HEK293 (cell line): Measurements from ENCODE around the gene EIF5B.

Experiments used
- CTCF ChIA-PET: fragments of 350-600 bp; formaldehyde crosslinking; extraction: SDS; loops from one replicate; lab custom pipeline; 2021; ENCODE audit warnings: antibody characterized with exemption; lab: Yijun Ruan, JAX
- POLR2A ChIA-PET: fragments of 300-600 bp; formaldehyde crosslinking; extraction: SDS; loops from one replicate; lab custom pipeline; 2020; ENCODE audit warnings: antibody characterized with exemption, inconsistent platforms; lab: Yijun Ruan, JAX
- H3K27ac ChIP-seq: fragments of 200-500 bp; sonication (Bioruptor generic); 2 replicates; pipeline ENCODE4 v1.5.1; 2014; ENCODE audit warnings: low read depth, low read length, control low read depth, inconsistent platforms; ENCODE audit errors: extremely low read depth
- H3K36me3 ChIP-seq, 2 experiments: fragments of 200-500 bp in 1 of 2; sonication (Bioruptor generic) in 1 of 2; 1 replicate in 1 of 2; 2 replicates in 1 of 2; pipeline ENCODE4 v1.5.1; 2014 to 2017; ENCODE audit warnings: inconsistent platforms in 2 of 2, low read length in 2 of 2; ENCODE audit not compliant: control insufficient read depth in 2 of 2, insufficient read depth in 1 of 2
- H3K4me1 ChIP-seq: fragments of 200-500 bp; sonication (Bioruptor generic); 2 replicates; pipeline ENCODE4 v1.5.1; 2014; ENCODE audit warnings: mild to moderate bottlenecking, low read length, inconsistent platforms; ENCODE audit not compliant: control insufficient read depth, insufficient read depth
- H3K4me3 ChIP-seq: 2 replicates; pipeline ENCODE4 v1.5.1; 2011; ENCODE audit warnings: low read depth, mild to moderate bottlenecking, control low read depth, low read length, moderate library complexity
- H3K9me3 ChIP-seq: fragments of 200-500 bp; sonication (Bioruptor generic); 2 replicates; pipeline ENCODE4 v1.5.1; 2014; ENCODE audit warnings: low read depth, low read length, inconsistent platforms; ENCODE audit not compliant: control insufficient read depth, insufficient read depth
- SP7 ChIP-seq: fragments of 450-650 bp; formaldehyde crosslinking; IDR thresholded peaks from 2 replicates; pipeline ENCODE4 v1.5.1; 2016; ENCODE audit warnings: missing biosample characterization, missing genetic modification characterization
- WT1 ChIP-seq: fragments of 450-650 bp; formaldehyde crosslinking; IDR thresholded peaks from 2 replicates; pipeline ENCODE4 v1.5.1; 2016; ENCODE audit warnings: missing biosample characterization, missing genetic modification characterization
- ZNF112 ChIP-seq: fragments of 450-650 bp; formaldehyde crosslinking; IDR thresholded peaks from 2 replicates; pipeline ENCODE4 v1.5.0; 2017; ENCODE audit warnings: missing biosample characterization, missing genetic modification characterization
- ZNF121 ChIP-seq: fragments of 450-650 bp; formaldehyde crosslinking; IDR thresholded peaks from 2 replicates; pipeline ENCODE4 v1.5.1; 2016; ENCODE audit warnings: missing biosample characterization, missing genetic modification characterization
- ZNF292 ChIP-seq: fragments of 450-650 bp; formaldehyde crosslinking; IDR thresholded peaks from 2 replicates; pipeline ENCODE4 v1.5.1; 2016; ENCODE audit warnings: low read depth, missing biosample characterization, missing genetic modification characterization, borderline replicate concordance
- ZNF341 ChIP-seq: fragments of 450-650 bp; formaldehyde crosslinking; IDR thresholded peaks from 2 replicates; pipeline ENCODE4; 2016; ENCODE audit warnings: low read depth, missing biosample characterization, missing genetic modification characterization
- ZNF391 ChIP-seq: fragments of 450-650 bp; formaldehyde crosslinking; IDR thresholded peaks from 2 replicates; pipeline ENCODE4 v1.5.1; 2016; ENCODE audit warnings: low read depth, missing biosample characterization, missing genetic modification characterization, borderline replicate concordance
- ZNF473 ChIP-seq: fragments of 450-650 bp; formaldehyde crosslinking; IDR thresholded peaks from 2 replicates; pipeline ENCODE4 v1.5.1; 2017; ENCODE audit warnings: missing biosample characterization, missing genetic modification characterization
- ZNF510 ChIP-seq: fragments of 450-650 bp; formaldehyde crosslinking; IDR thresholded peaks from 2 replicates; pipeline ENCODE4 v1.5.1; 2018; ENCODE audit warnings: mild to moderate bottlenecking, missing genetic modification characterization, missing biosample characterization; ENCODE audit not compliant: insufficient replicate concordance
- ZNF555 ChIP-seq: fragments of 450-650 bp; formaldehyde crosslinking; conservative IDR thresholded peaks from 2 replicates; pipeline ENCODE4 v1.5.1; 2017; ENCODE audit warnings: missing biosample characterization, mild to moderate bottlenecking, missing genetic modification characterization, inconsistent platforms
- ZNF785 ChIP-seq: fragments of 450-650 bp; formaldehyde crosslinking; IDR thresholded peaks from 2 replicates; pipeline ENCODE4 v1.5.1; 2016; ENCODE audit warnings: missing biosample characterization, missing genetic modification characterization
- TF ChIP-seq, protein P1 (sequence below): fragments of 450-650 bp; formaldehyde crosslinking; IDR thresholded peaks from 2 replicates; pipeline ENCODE4 v1.5.1; 2016; ENCODE audit warnings: missing biosample characterization, missing genetic modification characterization
- TF ChIP-seq, protein P2 (sequence below): fragments of 450-650 bp; formaldehyde crosslinking; conservative IDR thresholded peaks from 2 replicates; pipeline ENCODE4 v1.5.1; 2016; ENCODE audit warnings: low read depth, missing biosample characterization, missing genetic modification characterization

Gene EIF5B

DNA sequence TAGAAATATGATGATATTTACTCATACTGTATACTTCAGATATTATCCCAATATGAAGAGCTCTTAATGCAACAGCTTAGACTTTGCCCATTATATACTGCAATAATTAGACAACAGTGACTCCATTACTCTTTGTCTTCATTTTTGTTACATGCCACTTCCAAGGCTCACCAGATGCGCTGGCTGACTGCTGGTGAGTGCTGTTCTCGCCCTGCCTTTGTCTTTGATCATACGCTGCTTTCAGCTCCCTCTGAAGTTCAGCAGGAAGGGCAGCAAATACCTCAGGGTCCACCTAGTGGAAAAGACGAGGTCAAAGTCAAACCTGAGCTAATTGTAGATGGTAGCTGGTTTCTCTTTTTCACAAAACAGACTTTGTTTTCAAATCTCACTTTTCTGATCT, 66.3 kb downstream of the EIF5B start:
- Histone ChIP-seq H3K4me3 (no peak overlapping the region), H3K36me3 (peaks cover 39 to 86% of the 10 kb centered on the region in 2 experiments), H3K9me3 (no peaks in the 10 kb centered on the region), H3K4me1 (no peaks in the 10 kb centered on the region), H3K27ac (no peak overlapping the region)
- no peak for TF ChIP-seq ZNF121 (tag by site-specific recombination)
- TF ChIP-seq, protein P1, sequence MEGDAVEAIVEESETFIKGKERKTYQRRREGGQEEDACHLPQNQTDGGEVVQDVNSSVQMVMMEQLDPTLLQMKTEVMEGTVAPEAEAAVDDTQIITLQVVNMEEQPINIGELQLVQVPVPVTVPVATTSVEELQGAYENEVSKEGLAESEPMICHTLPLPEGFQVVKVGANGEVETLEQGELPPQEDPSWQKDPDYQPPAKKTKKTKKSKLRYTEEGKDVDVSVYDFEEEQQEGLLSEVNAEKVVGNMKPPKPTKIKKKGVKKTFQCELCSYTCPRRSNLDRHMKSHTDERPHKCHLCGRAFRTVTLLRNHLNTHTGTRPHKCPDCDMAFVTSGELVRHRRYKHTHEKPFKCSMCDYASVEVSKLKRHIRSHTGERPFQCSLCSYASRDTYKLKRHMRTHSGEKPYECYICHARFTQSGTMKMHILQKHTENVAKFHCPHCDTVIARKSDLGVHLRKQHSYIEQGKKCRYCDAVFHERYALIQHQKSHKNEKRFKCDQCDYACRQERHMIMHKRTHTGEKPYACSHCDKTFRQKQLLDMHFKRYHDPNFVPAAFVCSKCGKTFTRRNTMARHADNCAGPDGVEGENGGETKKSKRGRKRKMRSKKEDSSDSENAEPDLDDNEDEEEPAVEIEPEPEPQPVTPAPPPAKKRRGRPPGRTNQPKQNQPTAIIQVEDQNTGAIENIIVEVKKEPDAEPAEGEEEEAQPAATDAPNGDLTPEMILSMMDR: 0 out of 2 replicates have a peak, but pooled peaks have one; percentile 19
- ChIA-PET CTCF (interaction anchor here (0.5 to 0.8 kb wide), 2 partner anchors 21 to 88 kb away, joined by 4 read pairs; no protein-coding TSS in a partner anchor), POLR2A (interaction anchor here (0.6 to 1.4 kb wide), 3 partner anchors 66 to 788 kb away, joined by 3 to 5 read pairs (median 5); partner anchors contain the start of gene EIF5B)

DNA sequence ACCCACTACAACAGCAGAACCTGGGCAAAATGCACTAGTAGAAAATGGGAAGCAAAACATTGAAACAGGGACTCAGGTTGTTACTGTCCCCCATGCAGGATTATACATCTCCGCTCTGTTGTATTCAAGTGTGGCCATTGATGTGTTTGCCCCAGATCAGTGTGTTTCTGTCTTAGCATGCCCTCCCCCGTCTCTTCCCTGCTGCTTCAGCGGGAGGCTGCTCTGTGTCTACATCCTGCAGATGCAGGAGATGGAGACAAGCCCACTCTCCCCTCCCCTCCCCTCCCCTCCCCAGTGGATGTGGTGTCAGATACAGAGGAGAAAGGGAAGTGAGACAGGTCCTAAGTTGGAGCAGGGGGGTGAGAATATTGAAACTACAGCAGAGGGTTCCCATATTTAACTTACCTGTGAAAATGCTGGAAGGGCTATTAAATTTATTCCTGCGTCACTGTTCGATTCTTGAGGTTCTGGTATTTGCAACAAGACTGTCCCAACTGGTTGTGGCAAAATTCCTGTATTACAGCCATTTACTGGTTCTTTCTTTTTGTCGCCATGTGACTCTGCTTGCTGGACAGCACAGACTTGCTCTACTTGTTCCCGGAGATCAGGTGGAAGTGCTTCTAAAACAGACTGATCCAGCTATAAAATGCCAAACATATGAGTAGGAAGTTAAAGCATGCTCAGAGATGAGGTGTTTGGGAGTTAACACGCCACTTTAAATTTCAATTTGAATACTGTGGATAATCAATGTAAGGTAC, 67.0 kb downstream of the EIF5B start:
- no peak for TF ChIP-seq WT1
- no peak for TF ChIP-seq SP7 (tag by site-specific recombination)
- TF ChIP-seq ZNF555 (tag by site-specific recombination): no peak
- no peak for TF ChIP-seq ZNF510 (tag by site-specific recombination)
- TF ChIP-seq, protein P2, sequence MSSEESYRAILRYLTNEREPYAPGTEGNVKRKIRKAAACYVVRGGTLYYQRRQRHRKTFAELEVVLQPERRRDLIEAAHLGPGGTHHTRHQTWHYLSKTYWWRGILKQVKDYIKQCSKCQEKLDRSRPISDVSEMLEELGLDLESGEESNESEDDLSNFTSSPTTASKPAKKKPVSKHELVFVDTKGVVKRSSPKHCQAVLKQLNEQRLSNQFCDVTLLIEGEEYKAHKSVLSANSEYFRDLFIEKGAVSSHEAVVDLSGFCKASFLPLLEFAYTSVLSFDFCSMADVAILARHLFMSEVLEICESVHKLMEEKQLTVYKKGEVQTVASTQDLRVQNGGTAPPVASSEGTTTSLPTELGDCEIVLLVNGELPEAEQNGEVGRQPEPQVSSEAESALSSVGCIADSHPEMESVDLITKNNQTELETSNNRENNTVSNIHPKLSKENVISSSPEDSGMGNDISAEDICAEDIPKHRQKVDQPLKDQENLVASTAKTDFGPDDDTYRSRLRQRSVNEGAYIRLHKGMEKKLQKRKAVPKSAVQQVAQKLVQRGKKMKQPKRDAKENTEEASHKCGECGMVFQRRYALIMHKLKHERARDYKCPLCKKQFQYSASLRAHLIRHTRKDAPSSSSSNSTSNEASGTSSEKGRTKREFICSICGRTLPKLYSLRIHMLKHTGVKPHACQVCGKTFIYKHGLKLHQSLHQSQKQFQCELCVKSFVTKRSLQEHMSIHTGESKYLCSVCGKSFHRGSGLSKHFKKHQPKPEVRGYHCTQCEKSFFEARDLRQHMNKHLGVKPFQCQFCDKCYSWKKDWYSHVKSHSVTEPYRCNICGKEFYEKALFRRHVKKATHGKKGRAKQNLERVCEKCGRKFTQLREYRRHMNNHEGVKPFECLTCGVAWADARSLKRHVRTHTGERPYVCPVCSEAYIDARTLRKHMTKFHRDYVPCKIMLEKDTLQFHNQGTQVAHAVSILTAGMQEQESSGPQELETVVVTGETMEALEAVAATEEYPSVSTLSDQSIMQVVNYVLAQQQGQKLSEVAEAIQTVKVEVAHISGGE (tag by site-specific recombination): no peak
- TF ChIP-seq ZNF112 (tag by site-specific recombination): no peak
- TF ChIP-seq ZNF785 (tag by site-specific recombination): no peak
- TF ChIP-seq ZNF391 (tag by site-specific recombination): no peak
- no peak for TF ChIP-seq ZNF292
- CTCF ChIA-PET: interaction anchor here (0.8 kb wide), 1 partner anchor 22 kb away, joined by 4 read pairs; no protein-coding TSS in a partner anchor
- POLR2A ChIA-PET: interaction anchor here (0.6 to 1.4 kb wide), 2 partner anchors 67 to 789 kb away, joined by 3 to 5 read pairs; partner anchors contain the start of gene EIF5B
- Histone ChIP-seq H3K36me3 (peaks cover 35 to 81% of the 10 kb centered on the region in 2 experiments), H3K27ac (no peak overlapping the region), H3K4me3 (no peak overlapping the region), H3K4me1 (no peaks in the 10 kb centered on the region), H3K9me3 (no peaks in the 10 kb centered on the region)

DNA sequence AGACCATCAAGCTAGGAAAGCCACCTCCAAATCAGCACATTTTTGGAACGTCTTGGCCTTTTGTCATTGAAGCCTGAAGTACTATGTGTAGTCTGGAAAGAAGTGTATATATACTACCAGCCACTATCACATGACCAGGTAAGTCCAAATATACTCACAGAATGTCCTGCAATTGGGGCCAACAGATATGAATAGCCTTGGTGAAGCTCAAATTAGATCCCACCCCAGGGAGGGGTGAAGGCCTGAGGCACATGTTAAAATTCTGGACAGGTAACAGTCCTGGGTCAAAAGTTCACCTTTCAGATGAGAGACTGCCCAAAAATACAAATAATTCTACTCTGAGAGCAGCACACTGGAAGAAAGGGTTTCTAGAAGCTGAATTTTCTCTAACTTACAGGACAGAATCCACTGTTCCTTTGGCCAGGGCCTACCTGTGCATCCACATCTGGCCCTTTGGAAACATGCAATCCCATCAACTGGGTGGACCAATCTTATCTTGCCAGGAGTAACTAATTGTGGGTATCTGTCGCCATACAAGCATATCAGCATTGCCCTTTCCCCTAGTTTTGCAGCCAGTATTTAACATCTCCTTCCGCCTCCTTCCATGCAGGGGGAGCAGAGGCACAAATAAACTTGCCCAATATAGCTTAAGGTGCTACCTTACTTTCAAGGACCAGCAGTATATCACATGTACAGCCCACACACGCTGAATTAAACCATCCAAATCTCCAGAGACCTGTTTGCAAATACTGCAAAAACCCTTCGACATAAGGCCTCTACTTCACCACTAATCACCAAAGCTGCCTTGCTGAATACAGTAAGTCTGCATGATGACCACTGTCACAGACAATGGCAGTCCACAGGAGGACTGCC, 67.8 kb downstream of the EIF5B start:
- peaks cover 31 to 79% of the 10 kb centered on the region in 2 experiments for H3K36me3 ChIP-seq
- H3K9me3 ChIP-seq: no peaks in the 10 kb centered on the region
- no peaks in the 10 kb centered on the region for H3K4me1 ChIP-seq
- POLR2A ChIA-PET: interaction anchor here (1.4 kb wide), 1 partner anchor 68 kb away, joined by 5 read pairs; the partner anchor contains the start of gene EIF5B
- no peak overlapping the region for H3K27ac ChIP-seq
- no peak for TF ChIP-seq ZNF341 (tag by site-specific recombination)
- TF ChIP-seq ZNF473: no peak
- CTCF ChIA-PET: interaction anchor here (0.9 kb wide), 1 partner anchor 68 kb away, joined by 4 read pairs; the partner anchor contains the start of gene EIF5B
- H3K4me3 ChIP-seq: no peak overlapping the region
